GM13977 (cell line): ENCODE data around the gene ACOT7.

Source experiments
- DNase-seq: peaks from one replicate; pipeline ENCODE4 v3.0.0; 2012; ENCODE audit warnings: low spot score
- in situ Hi-C: fragments of 300-500 bp; cut with MboI; formaldehyde crosslinking; loops from one replicate; pipeline ENCODE4 v1.12.0; 2022; ENCODE audit warnings: low sequenced_read_pairs, low pct_unique_long_range_greater_than_20kb, mixed read lengths, inconsistent platforms; ENCODE audit not compliant: unreplicated experiment
- TF ChIP-seq, protein P1 (sequence below): IDR thresholded peaks from 2 replicates; pipeline ENCODE4 v1.5.1; 2012; ENCODE audit warnings: mild to moderate bottlenecking, control low read depth; ENCODE audit not compliant: insufficient read depth; ENCODE audit errors: extremely low read depth, missing control alignments

ACOT7 gene

DNA sequence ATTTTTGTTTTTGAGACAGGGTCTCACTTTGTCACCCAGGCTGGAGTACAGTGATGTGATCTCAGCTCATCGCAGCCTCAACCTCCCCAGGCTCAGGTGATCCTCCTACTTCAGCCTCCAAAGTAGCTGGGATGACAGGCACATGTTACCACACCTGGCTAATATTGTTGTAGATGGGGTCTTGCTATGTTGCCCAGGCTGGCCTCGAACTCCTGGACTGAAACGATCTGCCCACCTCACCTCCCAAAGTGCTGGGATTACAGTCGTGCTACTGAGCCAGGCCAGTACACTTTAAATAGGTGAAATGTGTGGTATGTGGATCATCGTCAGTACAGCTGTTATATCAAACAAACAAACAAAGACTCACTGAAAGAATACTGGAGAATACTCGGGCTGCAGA lies 97.7 kb downstream of the ACOT7 start:
- in situ Hi-C loops, result no loop called here
- no peak for DNase-seq
- TF ChIP-seq, protein P1, sequence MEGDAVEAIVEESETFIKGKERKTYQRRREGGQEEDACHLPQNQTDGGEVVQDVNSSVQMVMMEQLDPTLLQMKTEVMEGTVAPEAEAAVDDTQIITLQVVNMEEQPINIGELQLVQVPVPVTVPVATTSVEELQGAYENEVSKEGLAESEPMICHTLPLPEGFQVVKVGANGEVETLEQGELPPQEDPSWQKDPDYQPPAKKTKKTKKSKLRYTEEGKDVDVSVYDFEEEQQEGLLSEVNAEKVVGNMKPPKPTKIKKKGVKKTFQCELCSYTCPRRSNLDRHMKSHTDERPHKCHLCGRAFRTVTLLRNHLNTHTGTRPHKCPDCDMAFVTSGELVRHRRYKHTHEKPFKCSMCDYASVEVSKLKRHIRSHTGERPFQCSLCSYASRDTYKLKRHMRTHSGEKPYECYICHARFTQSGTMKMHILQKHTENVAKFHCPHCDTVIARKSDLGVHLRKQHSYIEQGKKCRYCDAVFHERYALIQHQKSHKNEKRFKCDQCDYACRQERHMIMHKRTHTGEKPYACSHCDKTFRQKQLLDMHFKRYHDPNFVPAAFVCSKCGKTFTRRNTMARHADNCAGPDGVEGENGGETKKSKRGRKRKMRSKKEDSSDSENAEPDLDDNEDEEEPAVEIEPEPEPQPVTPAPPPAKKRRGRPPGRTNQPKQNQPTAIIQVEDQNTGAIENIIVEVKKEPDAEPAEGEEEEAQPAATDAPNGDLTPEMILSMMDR, result no peak

DNA sequence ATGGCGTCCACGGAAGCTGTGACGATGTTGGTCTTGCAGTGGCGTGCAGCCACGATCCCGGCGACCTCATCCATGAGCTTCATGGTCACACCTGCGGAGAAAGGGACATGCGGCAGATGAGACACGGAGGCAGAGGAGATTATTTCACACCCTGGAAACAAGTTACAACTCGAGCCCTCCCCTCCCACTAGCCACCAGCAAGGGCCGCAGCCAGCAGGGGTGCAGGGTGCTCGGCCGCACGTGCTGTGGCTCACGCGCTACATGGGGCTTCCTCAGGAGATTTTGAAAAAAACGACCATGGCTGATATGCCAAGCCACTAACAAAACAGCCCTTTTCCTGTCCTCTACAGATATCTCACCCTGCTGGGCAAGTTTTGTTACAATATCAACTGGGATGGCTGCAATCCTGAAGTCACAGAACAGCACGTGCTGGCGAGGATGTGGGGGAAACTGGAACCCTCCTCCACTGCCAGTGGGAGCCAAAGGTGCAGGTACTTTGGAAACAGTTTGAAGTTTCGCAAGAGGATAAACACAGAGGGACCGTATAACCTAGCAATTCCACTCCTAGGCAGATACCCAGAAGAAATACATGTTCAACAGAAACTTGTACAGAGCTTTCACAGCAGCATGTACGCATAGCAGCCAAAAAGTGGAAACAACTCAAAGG lies 98.5 kb downstream of the ACOT7 start:
- TF ChIP-seq, protein P1, result no peak
- in situ Hi-C loops, result no loop called here
- DNase-seq, result no peak

DNA sequence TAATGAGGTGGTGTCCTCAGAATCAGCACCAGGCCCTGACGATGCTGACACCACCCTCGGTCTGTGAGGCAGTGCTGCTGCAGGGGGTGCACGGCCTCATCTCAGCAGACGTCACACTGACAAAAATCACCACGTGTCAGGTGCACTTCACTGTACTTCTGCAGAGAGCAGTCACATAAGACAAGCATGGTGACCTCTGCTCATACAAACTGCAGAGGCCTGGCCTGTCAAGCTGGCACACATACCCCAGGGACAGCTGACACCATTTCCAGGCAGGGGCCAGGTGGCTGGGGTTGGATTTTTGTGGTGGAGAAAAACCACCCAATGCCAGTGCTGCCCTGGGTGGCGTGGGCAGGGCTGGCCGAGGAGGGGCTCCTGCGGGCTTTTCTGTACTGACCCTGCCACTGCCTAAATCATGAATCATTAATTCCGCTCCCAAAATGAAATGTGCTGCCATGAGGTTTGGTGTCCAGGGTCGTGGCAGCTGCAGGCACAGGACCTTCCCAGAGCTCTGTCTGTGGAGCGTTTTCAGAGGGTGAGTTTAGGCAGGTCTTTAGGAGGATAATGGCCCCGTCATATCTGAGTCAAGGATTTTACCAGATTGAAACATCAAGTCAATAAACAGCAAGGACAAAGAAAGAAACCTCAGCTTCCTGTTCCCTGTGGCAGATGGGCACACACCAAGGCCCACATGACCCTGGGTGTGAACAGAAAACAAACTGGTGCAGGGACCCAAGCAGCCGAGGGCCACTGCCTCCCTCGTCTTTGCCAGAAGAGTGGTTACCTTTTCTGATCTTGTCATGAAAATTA lies 99.3 kb downstream of the ACOT7 start:
- in situ Hi-C loops, result no loop called here
- no peak for DNase-seq
- TF ChIP-seq, protein P1, result no peak

DNA sequence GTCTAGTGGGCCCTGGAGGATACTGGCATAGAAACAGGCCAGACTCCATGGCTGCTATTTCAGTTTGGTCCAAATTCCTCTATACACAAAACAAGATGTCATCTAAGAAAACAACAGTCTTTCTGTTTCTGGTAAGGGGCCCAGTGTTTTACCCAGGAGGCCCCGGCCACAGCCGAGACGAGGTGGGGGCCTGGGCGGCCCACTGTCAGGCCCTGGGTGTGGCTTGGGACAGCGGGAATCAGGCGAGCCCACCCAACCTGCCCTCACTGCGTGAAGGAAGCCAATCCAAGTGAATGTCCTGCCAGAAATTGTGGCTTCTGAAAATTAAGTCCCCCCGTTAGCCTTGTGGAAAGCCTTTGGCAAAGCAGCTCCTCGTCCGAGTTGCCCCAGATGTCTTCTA lies 101.5 kb downstream of the ACOT7 start:
- DNase-seq, result no peak
- TF ChIP-seq, protein P1, result no peak
- in situ Hi-C loops, result no loop called here

DNA sequence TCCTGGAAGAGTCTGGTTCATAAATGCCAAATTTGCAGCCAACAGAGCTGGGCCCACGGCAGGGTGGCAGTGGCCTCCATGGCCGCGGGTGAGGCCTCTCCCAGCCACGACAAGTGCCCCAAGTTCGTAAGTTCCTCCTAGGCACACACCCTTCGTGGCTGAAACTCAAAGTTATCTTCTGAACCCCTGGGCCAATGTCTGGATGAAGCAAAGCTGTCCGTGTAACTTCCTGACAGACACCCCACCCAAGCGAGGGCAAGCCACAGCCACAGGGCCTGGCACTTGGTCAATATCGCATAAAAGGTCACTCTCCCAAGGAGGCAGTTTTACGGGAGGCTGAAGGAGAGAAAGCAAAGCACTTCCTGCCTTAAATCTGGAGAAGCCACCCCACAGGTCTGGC lies 104.9 kb downstream of the ACOT7 start:
- in situ Hi-C loops, result no loop called here
- DNase-seq, result no peak
- TF ChIP-seq, protein P1, result no peak

DNA sequence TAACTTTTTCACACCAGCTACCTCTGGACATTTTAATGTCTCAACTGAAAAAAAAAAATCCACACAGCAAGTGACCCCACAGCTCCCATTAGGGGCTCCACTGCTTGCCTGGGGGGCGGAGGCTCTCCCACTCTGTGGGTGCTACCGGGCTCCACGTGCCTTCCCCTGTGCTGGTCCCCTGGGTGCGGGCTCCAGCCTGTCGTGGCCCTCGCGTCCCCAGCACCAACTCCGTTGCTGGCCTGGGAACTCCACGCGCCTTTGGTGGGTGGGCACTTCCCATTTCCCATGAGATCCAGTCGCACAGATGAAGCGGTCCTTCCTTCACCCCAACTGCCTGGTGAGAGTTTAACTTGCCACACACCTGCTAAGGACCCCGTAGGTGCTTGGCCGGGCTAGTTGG lies 105.5 kb downstream of the ACOT7 start:
- in situ Hi-C loops, result no loop called here
- no peak for DNase-seq
- TF ChIP-seq, protein P1, result no peak
